GM19438 (cell line): Measurements from ENCODE around the gene TLCD3B.

Source experiments
- ATAC-seq: cut with Tn5 transposase; IDR thresholded peaks from one replicate; pipeline ENCODE4 v1.9.1; 2021; ENCODE audit warnings: low read depth; ENCODE audit not compliant: unreplicated experiment

Gene TLCD3B, protein sequence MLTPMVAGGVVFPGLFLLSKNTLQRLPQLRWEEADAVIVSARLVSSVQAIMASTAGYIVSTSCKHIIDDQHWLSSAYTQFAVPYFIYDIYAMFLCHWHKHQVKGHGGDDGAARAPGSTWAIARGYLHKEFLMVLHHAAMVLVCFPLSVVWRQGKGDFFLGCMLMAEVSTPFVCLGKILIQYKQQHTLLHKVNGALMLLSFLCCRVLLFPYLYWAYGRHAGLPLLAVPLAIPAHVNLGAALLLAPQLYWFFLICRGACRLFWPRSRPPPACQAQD

GRCh38 chr16:30030841-30031413, at the start of gene TLCD3B:
Gene TLCD3B, minus strand, starts transcription at chr16:30031271. Its CDS starts 744 bp downstream, at chr16:30030527.
- ATAC-seq: no peak

DNA sequence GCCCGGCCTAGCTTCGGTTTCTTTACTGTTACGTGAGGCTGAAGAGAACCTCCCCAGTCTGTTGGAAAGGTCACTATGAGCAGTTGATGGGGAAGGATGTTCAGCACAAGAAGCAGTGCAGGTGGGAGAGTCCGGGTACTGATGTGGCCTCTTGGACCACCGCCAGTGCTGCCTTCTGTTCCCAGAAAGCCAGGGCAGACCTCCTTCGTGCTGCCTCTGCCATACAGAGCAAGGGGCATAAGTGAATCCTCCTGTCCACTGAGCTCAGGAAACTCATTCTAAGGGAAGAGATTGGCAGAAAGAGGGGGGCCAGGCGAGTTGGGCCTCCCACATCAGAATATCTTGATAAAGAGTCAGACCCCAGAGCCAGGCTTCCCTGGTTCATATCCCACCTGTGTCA, 48.4 kb upstream of the TLCD3B start:
- ATAC-seq: no peak

DNA sequence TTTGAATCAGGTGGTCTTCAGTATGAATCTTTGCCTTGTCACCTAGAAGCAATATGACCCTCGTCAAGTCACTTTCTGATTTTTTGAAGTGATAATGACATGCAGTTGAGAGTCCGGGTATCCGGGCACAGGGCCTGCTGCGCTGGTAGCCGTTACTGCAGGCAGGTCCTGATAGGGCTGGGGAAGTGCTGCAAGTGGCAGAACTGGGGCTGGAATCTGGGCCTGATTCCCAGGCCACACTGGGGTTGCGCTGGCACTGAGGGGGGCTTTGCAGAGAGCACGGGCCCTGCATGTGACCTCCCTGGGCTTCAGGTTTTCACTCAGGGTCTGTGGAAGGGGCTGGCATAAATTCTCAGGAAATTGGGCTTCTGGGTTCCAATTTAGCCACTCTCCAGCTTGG, 47.7 kb upstream of the TLCD3B start:
- no peak for ATAC-seq

GRCh38 chr16:30077656-30078055, 46.6 kb upstream of the TLCD3B start:
- no peak for ATAC-seq

GRCh38 chr16:30076276-30076791, 45.3 kb upstream of the TLCD3B start:
- ATAC-seq: no peak

DNA sequence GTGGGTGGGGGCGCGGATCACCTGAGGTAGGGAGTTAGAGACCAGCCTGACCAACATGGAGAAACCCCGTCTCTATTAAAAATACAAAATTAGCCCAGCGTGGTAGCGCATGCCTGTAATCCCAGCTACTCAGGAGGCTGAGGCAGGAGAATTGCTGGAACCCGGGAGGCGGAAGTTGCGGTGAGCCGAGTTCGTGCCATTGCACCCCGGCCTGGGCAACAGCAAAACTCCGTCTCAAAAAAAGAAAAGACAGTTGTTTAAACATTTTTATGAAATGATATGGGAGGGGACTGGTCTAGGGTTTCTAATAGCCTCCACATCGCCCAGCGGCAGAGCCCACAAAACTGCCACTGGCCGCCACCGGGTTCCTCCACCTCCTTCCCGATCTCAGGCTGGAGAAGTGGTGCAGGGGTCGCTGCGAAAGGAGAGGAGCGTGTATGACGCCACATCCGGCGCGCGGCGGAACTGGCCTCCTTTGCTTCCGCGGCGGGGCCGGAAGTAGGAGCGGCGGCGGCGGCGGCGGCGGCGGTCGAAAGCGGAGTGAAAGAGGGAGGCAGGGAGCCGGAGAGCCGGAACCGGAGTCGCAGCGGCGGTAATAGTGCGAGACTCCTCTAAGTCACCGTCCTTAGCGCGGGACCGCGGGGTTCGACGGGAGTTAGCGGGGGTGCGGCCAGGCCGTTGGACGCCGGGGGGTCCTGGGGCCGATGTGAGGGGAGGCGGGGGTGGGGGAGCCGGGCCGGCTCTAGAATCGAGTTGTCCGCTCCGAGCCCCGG, 44.6 kb upstream of the TLCD3B start, which contains the start of gene PPP4C:
TSS of gene PPP4C (plus strand) at position 492 of the 773 bp plus-strand sequence. CDS start 384 bp downstream, outside the sequence.
- ATAC-seq: peak; percentile 72

DNA sequence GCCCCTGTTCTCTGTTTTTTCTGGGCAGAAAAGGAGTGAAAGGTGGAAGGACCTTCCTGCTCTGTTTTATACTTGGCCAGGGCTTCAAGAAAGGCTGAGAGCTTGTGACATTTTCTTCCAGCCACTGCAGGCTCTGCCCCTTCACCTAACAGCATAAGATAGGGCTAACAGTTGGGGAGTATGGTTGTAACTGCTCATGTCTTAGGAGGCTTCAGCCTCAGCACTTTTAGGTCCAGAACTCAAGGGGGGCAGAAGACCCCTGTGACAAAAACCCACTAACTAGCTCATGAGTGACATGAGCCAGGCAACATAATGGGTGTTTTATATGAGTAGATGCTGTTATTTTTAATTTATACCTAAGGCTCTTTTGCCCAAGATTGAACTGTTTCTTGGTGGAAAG, 39.4 kb upstream of the TLCD3B start:
- no peak for ATAC-seq

GRCh38 chr16:30069611-30070462, 38.8 kb upstream of the TLCD3B start:
- no peak for ATAC-seq

GRCh38 chr16:30068750-30069610, 37.9 kb upstream of the TLCD3B start:
- no peak for ATAC-seq

- no peak for ATAC-seq
Observed at GRCh38 chr16:30068333-30068732, 37.3 kb upstream of the TLCD3B start.

DNA sequence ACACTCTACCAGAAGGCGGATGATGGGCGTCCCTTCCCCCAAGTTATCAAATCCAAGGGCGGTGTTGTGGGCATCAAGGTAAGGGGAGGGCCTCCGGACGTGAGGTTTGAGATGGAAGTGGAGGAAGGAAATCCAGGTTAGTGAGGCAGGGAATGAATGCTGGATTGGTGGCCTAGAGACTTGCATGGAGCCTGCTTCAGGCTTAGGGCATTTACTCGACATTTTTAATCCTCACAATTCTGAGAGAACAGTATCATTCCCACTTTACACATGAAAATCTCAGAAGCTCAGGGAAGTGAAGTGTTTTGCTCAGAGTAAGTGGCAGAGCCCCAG, 36.5 kb upstream of the TLCD3B start:
- ATAC-seq: no peak

DNA sequence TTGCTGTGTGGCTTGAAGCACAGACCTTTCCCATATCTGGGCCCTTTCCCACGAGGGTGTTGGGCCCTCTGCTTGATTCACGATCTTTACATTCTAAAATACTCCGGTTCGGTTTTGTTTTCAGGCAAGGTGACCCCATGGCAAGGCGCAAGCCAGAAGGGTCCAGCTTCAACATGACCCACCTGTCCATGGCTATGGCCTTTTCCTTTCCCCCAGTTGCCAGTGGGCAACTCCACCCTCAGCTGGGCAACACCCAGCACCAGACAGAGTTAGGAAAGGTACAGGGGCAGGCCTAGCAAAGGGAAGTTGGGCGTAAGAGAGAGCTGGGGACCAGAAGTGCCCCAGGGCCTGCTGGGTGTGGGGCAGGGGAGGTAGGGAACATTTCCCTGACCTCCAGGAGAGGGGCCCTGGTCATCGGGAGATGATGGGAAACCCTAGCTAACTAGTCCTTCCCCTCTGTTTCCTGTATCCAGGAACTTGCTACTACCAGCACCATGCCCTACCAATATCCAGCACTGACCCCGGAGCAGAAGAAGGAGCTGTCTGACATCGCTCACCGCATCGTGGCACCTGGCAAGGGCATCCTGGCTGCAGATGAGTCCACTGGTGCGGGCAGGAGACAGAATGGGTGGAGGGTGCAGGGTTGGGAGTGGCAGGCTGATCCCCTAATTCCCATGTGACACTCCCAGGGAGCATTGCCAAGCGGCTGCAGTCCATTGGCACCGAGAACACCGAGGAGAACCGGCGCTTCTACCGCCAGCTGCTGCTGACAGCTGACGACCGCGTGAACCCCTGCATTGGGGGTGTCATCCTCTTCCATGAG, 35.9 kb upstream of the TLCD3B start:
- ATAC-seq: no peak

- ATAC-seq: no peak
Observed at GRCh38 chr16:30065943-30066760, 35.1 kb upstream of the TLCD3B start.

GRCh38 chr16:30065102-30065942, 34.3 kb upstream of the TLCD3B start, which contains the start of gene ALDOA:
Gene ALDOA, plus strand, starts transcription at chr16:30065760. Its CDS starts 1,138 bp downstream, at chr16:30066898.
- ATAC-seq: peak; percentile 66

- no peak for ATAC-seq
Observed at GRCh38 chr16:30064729-30065101, 33.6 kb upstream of the TLCD3B start.

GRCh38 chr16:30063893-30064728, 33.0 kb upstream of the TLCD3B start:
- peak; percentile 34 for ATAC-seq
